Measurements from ENCODE around the gene CD9.
A peak's percentile ranks its signal among the peaks of the same experiment; 100 is the strongest.

CD9 gene

GRCh38 chr12:6250343-6250742 is 50.1 kb downstream of the CD9 start:
- no peak for DNase-seq

GRCh38 chr12:6253278-6253677 is 53.1 kb downstream of the CD9 start:
- DNase-seq, result no peak

GRCh38 chr12:6254491-6254890 is 54.3 kb downstream of the CD9 start:
- DNase-seq, result no peak

- DNase-seq, result no peak
These were observed 56.8 kb downstream of the CD9 start for GRCh38 chr12:6257007-6257406.

GRCh38 chr12:6262211-6262610 is 62.0 kb downstream of the CD9 start:
- no peak for DNase-seq

GRCh38 chr12:6262623-6263022 is 62.4 kb downstream of the CD9 start:
- DNase-seq, result no peak

GRCh38 chr12:6263931-6264330 is 63.7 kb downstream of the CD9 start:
- peak in 1 of 2 experiments; percentile 56 for DNase-seq

- peak; percentile 47 to 56 for DNase-seq
These were observed 64.3 kb downstream of the CD9 start for GRCh38 chr12:6264402-6265037.

- DNase-seq, result no peak
These were observed 64.8 kb downstream of the CD9 start for GRCh38 chr12:6265038-6265405.

GRCh38 chr12:6266541-6266966 is 66.4 kb downstream of the CD9 start:
- DNase-seq, result peak; percentile 60 to 90

- DNase-seq, result no peak
These were observed 66.9 kb downstream of the CD9 start for GRCh38 chr12:6266971-6267721.

GRCh38 chr12:6268484-6269157 is 68.4 kb downstream of the CD9 start:
- DNase-seq, result no peak

GRCh38 chr12:6269986-6270385 is 69.8 kb downstream of the CD9 start:
- DNase-seq, result no peak

GRCh38 chr12:6271281-6271680 is 71.1 kb downstream of the CD9 start:
- DNase-seq, result no peak

GRCh38 chr12:6272300-6273204 is 72.4 kb downstream of the CD9 start:
- DNase-seq, result peak in 1 of 2 experiments; percentile 21

- no peak for DNase-seq
These were observed 73.0 kb downstream of the CD9 start for GRCh38 chr12:6273205-6273540.

- DNase-seq, result no peak
These were observed 73.5 kb downstream of the CD9 start for GRCh38 chr12:6273541-6274230.

GRCh38 chr12:6274231-6275221 is 74.3 kb downstream of the CD9 start:
- DNase-seq, result no peak

GRCh38 chr12:6275928-6276887 is 76.0 kb downstream of the CD9 start:
- no peak for DNase-seq
